Inflammatory macrophage treated with lipopolysaccharide for 1 hour (primary cell): ENCODE data around the gene PC.

Experiments
- DNase-seq, 2 donors: peaks; one replicate each; pipeline ENCODE4 v3.0.0-alpha.2; 2020 to 2022

Gene PC

GRCh38 chr11:66979336-66979980 is 21.3 kb upstream of the PC start:
- no peak for DNase-seq

- no peak for DNase-seq
Measured at GRCh38 chr11:66978717-66979116, 20.5 kb upstream of the PC start.

GRCh38 chr11:66978229-66978628 is 20.0 kb upstream of the PC start:
- DNase-seq: no peak

GRCh38 chr11:66976925-66977324 is 18.7 kb upstream of the PC start:
- no peak for DNase-seq

- no peak for DNase-seq
Measured at GRCh38 chr11:66976028-66976467, 17.9 kb upstream of the PC start.

- DNase-seq: no peak
Measured at GRCh38 chr11:66975405-66976027, 17.3 kb upstream of the PC start.

GRCh38 chr11:66974724-66975404 is 16.7 kb upstream of the PC start, which contains the start of gene C11orf86:
Gene C11orf86, plus strand, starts transcription at chr11:66975304. Its CDS starts 59 bp downstream, at chr11:66975363.
- no peak for DNase-seq

GRCh38 chr11:66973956-66974580 is 15.9 kb upstream of the PC start:
- DNase-seq: peak; percentile 87

- peak in 1 of 2 donors; percentile 58 for DNase-seq
Measured at GRCh38 chr11:66971488-66971887, 13.3 kb upstream of the PC start.

- DNase-seq: peak; percentile 95 to 98
Measured at GRCh38 chr11:66970807-66971442, 12.7 kb upstream of the PC start.

GRCh38 chr11:66970371-66970806 is 12.2 kb upstream of the PC start:
- DNase-seq: no peak

GRCh38 chr11:66969584-66970225 is 11.5 kb upstream of the PC start:
- DNase-seq: no peak

GRCh38 chr11:66967670-66968425 is 9.7 kb upstream of the PC start:
- DNase-seq: peak in 1 of 2 donors; percentile 42

- DNase-seq: no peak
Measured at GRCh38 chr11:66966351-66966750, 8.2 kb upstream of the PC start.

- DNase-seq: no peak
Measured at GRCh38 chr11:66964495-66964894, 6.3 kb upstream of the PC start.

GRCh38 chr11:66962801-66963200 is 4.6 kb upstream of the PC start:
- DNase-seq: no peak

- DNase-seq: no peak
Measured at GRCh38 chr11:66962247-66962646, 4.1 kb upstream of the PC start.

- peak in 1 of 2 donors; percentile 31 for DNase-seq
Measured at GRCh38 chr11:66961691-66962213, 3.6 kb upstream of the PC start.

- no peak for DNase-seq
Measured at GRCh38 chr11:66958956-66959274, 732 bp upstream of the PC start.

GRCh38 chr11:66957971-66958231 is 282 bp downstream of the PC start:
- DNase-seq: no peak

- DNase-seq: peak; percentile 64 to 86
Measured at GRCh38 chr11:66956689-66957290, 1.4 kb downstream of the PC start.
